Activated T-cell treated with anti-CD3 and anti-CD28 coated beads, Interleukin-2, amount 50 U/mL, for 72 hours (primary cell): ENCODE measurements around the gene C2orf49. TPM values are rescaled to one million over a fixed set of nuclear protein-coding genes. Genes with fewer than 3 reads are reported as not detected.

Experiments used
- ATAC-seq, 2 donors: fragments of 150-1000 bp; cut with Tn5 transposase; replicated peaks in 1 of 2; 2 replicates each; pipeline ENCODE4 v1.10.0; 2021; ENCODE audit warnings: moderate library complexity in 2 of 2, mild to moderate bottlenecking in 1 of 2
- DNase-seq, 2 donors: peaks; one replicate each; pipeline ENCODE4 v3.0.0; 2021 to 2022; ENCODE audit warnings: mixed read lengths in 1 of 2
- H3K27ac Mint-ChIP-seq: one replicate; pipeline ENCODE4 v1.8.0; 2022; ENCODE audit warnings: mild to moderate bottlenecking, moderate library complexity, mixed read lengths
- H3K27me3 Mint-ChIP-seq: one replicate; pipeline ENCODE4 v1.8.0; 2022; ENCODE audit warnings: low read depth, mixed read lengths
- H3K36me3 Mint-ChIP-seq, 2 donors: one replicate each; pipeline ENCODE4 v1.8.0; 2022; ENCODE audit warnings: mixed read lengths in 2 of 2, mild to moderate bottlenecking in 1 of 2; ENCODE audit not compliant: insufficient read depth in 2 of 2
- H3K4me1 Mint-ChIP-seq: one replicate; pipeline ENCODE4 v1.8.0; 2022; ENCODE audit warnings: low read depth, mixed read lengths
- H3K4me3 Mint-ChIP-seq, 2 donors: one replicate each; pipeline ENCODE4 v1.8.0; 2022; ENCODE audit warnings: mild to moderate bottlenecking in 2 of 2, mixed read lengths in 2 of 2, moderate library complexity in 2 of 2
- H3K9me3 Mint-ChIP-seq, 2 donors: one replicate each; pipeline ENCODE4 v1.8.0; 2022; ENCODE audit warnings: mixed read lengths in 2 of 2
- total RNA-seq, 2 donors: library from RNA; stranded (reverse); gene quantifications; one replicate each; pipeline ENCODE4 v1.2.3, GENCODE V29; 2022

C2orf49 gene
- total RNA-seq, 2 donors from 2014 or later = 15.9 to 18.9 TPM

DNA sequence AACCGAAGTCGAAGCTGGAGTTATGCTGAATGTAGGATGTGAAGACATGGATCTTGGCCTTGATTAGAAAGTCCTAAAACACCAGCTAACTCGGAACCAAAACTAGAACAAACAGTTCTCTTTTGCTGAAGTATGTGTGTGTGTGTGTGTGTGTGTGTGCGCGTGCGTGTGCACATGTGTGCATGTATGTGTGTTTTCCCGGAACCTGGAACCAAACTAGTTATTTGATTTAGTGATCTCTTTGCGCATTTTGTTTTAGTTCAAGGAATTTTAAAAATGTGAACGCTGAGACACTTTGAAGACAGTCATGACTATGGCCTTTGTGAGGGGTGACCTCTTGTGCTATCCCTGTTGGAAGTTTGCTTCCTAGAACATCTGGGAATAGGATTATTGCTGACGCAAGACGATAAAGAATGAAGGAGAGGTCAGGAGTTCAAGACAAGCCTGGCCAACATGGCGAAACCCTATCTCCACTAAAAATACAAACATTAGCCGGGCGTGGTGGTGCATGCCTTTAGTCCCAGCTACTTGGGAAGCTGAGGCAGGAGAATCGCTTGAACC is 37.7 kb downstream of the C2orf49 start:
- Mint-ChIP-seq H3K27ac (no peak overlapping the region), H3K9me3 (no peaks in the 10 kb centered on the region), H3K4me3 (no peak overlapping the region), H3K4me1 (peaks cover 15% of the 10 kb centered on the region), H3K27me3 (no peaks in the 10 kb centered on the region), H3K36me3 (peaks cover 0 to 2% of the 10 kb centered on the region in 2 donors)
- ATAC-seq (no peak), DNase-seq (no peak)

GRCh38 chr2:105376010-105376409 is 38.7 kb downstream of the C2orf49 start:
- DNase-seq = no peak
- Mint-ChIP-seq H3K36me3 (peaks cover 0 to 2% of the 10 kb centered on the region in 2 donors), H3K9me3 (no peaks in the 10 kb centered on the region), H3K27ac (no peak overlapping the region), H3K4me3 (no peak overlapping the region), H3K4me1 (peaks cover 10% of the 10 kb centered on the region), H3K27me3 (no peaks in the 10 kb centered on the region)
- ATAC-seq = no peak

DNA sequence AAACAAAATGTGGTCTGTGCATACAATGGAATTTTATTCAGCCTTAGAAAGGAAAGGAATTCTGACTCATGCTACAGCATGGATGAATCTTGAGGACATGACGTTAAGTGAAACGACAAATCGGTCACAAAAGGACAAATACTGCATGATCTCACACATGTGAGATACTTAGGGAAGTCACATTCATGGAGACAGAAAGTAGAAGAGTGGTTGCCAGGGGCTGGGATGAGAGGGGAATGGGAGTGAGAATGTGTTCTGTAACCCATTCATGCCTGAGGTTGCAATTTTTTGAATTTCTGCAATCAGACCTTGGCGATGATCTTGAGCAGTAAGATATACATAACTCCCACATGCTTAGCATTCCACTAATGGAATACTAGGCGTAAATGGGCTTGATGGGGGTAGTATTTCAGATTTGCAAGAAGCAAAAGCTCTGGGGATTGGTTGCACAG is 39.5 kb downstream of the C2orf49 start:
- H3K4me1 Mint-ChIP-seq = peaks cover 10% of the 10 kb centered on the region
- ATAC-seq = no peak
- H3K4me3 Mint-ChIP-seq = no peak overlapping the region

DNA sequence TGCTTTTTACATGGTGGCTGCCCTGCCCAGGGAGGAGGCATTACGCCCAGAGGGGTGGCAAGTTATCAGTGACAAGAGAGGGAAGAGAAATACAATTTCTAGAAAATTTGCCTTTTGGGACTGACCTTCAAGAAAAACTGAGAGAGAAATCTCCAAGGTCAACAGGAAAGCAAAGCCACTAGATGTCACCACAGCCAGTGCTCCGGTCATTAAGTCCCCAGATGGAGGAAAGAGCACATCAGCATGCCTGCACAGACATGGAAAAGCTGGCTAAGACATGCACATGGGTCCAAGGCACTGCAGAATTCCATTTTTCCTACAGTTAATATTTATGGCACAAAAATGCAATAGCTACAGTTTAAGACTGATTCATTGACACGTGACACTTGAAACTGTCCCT is 40.5 kb downstream of the C2orf49 start:
- H3K27ac Mint-ChIP-seq = no peak overlapping the region
- H3K4me1 Mint-ChIP-seq = peaks cover 10% of the 10 kb centered on the region
- peaks cover 0 to under 1% of the 10 kb centered on the region in 2 donors for H3K36me3 Mint-ChIP-seq
- no peak overlapping the region for H3K4me3 Mint-ChIP-seq
- DNase-seq (no peak), ATAC-seq (no peak)
- no peaks in the 10 kb centered on the region for H3K9me3 Mint-ChIP-seq
- no peaks in the 10 kb centered on the region for H3K27me3 Mint-ChIP-seq

More for the DNA sequence above, 39.5 kb downstream of the C2orf49 start:
- no peaks in the 10 kb centered on the region for H3K9me3 Mint-ChIP-seq
- H3K27ac Mint-ChIP-seq = no peak overlapping the region
- DNase-seq = no peak
- no peaks in the 10 kb centered on the region for H3K27me3 Mint-ChIP-seq
- peaks cover 0 to 2% of the 10 kb centered on the region in 2 donors for H3K36me3 Mint-ChIP-seq

GRCh38 chr2:105378276-105378840 is 41.0 kb downstream of the C2orf49 start:
- DNase-seq (no peak), ATAC-seq (no peak)
- H3K4me3 Mint-ChIP-seq = no peak overlapping the region
- no peaks in the 10 kb centered on the region for H3K9me3 Mint-ChIP-seq
- H3K36me3 Mint-ChIP-seq = no peaks in the 10 kb centered on the region
- no peak overlapping the region for H3K27ac Mint-ChIP-seq
- peaks cover 10% of the 10 kb centered on the region for H3K4me1 Mint-ChIP-seq
- no peaks in the 10 kb centered on the region for H3K27me3 Mint-ChIP-seq

- DNase-seq (no peak), ATAC-seq (no peak)
- no peak overlapping the region for H3K4me3 Mint-ChIP-seq
- no peak overlapping the region for H3K27ac Mint-ChIP-seq
- peaks cover 4% of the 10 kb centered on the region for H3K4me1 Mint-ChIP-seq
- H3K9me3 Mint-ChIP-seq = no peaks in the 10 kb centered on the region
- H3K27me3 Mint-ChIP-seq = no peaks in the 10 kb centered on the region
- no peaks in the 10 kb centered on the region for H3K36me3 Mint-ChIP-seq
Observed at GRCh38 chr2:105378921-105379383, 41.6 kb downstream of the C2orf49 start.

DNA sequence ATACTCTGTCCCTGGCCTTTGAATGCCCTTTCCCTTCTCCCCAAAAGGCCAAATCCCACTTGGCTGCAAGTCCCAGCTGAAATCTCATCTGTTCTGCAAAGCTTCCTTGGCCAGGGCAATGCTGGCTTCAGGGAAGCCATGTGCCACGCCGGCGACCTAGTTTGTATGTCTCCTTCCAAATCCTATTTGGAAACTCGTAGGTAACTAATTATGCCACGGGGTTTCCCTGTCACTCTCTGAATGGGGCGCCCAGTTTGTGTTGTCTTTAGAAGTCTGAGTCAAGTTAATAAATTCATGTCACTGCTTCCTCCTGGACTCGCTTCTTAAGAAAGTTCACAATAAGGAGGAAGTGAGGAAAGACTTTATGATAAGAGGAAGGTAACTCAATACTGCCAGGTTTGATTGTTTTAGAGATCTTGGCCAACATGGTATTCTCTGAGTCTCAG is 42.4 kb downstream of the C2orf49 start:
- Mint-ChIP-seq H3K36me3 (no peaks in the 10 kb centered on the region), H3K27me3 (no peaks in the 10 kb centered on the region), H3K27ac (no peak overlapping the region), H3K4me3 (no peak overlapping the region), H3K4me1 (no peaks in the 10 kb centered on the region), H3K9me3 (no peaks in the 10 kb centered on the region)
- no peak for DNase-seq
- no peak for ATAC-seq

DNA sequence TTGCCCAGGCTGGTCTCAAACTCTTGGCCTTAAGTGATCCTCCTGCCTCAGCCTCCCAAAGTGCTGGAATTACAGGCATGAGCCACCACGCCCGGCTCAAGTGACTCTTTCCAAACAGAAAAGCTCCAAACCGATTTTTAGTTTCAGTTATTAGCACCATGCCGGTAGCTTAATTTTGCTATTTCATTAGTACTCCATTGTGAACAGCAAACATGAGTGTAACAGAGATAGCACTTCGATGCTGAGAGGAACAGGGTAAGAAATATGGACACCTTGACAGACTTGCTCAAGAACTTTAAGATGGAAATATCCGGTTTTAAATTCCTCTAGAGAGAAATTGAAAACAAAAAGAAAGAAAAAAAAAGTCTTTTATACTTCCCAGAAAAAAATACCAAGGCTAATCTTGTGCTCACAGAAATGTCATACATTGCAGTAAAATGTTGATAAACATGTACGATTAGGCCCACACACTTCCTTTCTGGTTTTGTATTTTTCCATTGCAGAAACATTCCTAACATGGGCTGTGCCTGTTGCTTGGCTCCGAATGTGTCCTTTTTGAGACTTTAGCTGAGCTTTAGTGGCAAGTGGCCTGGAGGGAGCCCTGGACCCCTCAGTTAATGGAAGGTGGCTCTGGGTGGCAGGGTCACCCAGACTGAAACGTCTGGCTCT is 43.2 kb downstream of the C2orf49 start:
- H3K9me3 Mint-ChIP-seq = no peaks in the 10 kb centered on the region
- no peak overlapping the region for H3K4me3 Mint-ChIP-seq
- no peaks in the 10 kb centered on the region for H3K27me3 Mint-ChIP-seq
- no peaks in the 10 kb centered on the region for H3K4me1 Mint-ChIP-seq
- ATAC-seq (no peak), DNase-seq (no peak)
- no peaks in the 10 kb centered on the region for H3K36me3 Mint-ChIP-seq
- no peak overlapping the region for H3K27ac Mint-ChIP-seq

DNA sequence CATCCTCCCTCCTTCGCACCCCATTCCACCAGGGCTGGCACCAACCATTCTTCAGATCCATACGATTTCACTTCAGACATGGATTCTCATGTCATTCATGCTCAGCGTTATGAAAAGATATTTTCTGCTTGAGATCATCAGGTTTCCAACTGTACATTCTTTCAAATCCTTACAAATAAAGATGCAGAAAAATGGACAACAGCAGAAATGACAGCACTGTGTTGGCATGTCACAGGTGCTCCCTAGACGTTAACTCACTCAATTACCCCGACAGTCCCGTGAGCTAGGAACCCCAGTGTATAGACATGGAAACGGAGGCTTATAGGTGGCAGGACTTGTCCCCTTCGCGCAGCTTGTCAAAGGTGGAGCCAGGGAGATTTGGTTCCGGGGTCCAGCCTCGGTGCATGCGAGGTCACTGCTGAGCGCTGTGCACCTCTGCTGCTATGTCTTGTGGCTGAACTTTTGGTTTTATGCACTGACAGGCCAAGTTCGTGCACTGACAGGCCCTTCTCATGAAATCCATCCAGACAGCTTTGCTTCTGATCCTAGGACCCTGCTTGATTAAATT is 43.8 kb downstream of the C2orf49 start:
- Mint-ChIP-seq H3K4me3 (no peak overlapping the region), H3K27me3 (no peaks in the 10 kb centered on the region), H3K27ac (no peak overlapping the region), H3K4me1 (no peaks in the 10 kb centered on the region), H3K36me3 (no peaks in the 10 kb centered on the region), H3K9me3 (no peaks in the 10 kb centered on the region)
- ATAC-seq = no peak
- DNase-seq = no peak

GRCh38 chr2:105382177-105382576 is 44.8 kb downstream of the C2orf49 start:
- DNase-seq (no peak), ATAC-seq (no peak)
- Mint-ChIP-seq H3K4me3 (no peak overlapping the region), H3K27ac (no peak overlapping the region), H3K27me3 (no peaks in the 10 kb centered on the region), H3K36me3 (no peaks in the 10 kb centered on the region), H3K9me3 (no peaks in the 10 kb centered on the region), H3K4me1 (no peaks in the 10 kb centered on the region)

DNA sequence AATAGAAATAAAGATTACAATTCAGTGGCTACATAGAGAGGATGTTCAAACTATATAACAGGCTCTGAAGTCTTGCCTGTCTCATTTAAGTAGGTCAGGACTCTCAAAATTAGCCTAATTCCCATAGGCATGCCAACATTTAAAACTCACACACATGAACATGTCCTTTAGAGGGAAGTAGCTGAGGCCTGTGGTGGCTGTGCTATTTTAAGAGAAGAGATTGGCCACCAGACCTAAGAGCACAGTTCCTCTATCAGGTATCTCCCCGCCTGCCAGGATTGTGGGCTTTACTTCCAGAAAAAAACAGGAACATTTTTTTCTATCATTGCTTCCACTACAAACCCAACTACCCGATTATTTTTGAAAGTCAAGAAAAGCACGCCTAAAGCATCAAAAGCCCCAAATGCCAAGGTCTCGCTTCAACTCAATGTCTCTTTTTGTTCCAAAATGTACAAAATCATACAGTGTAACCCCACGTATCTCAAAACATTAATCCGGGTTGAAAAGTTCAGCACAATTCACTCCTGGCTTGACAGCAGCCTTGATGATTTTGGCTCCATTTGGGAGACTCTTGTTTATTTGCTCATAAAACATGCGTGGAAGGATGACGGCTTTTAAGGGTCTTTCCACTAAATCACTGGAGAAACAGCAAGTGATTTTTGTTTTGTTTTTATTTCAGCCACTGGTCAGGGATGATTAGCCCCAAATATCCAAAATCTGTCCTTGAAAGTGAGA is 46.3 kb downstream of the C2orf49 start:
- H3K9me3 Mint-ChIP-seq = no peaks in the 10 kb centered on the region
- H3K36me3 Mint-ChIP-seq = no peaks in the 10 kb centered on the region
- no peak overlapping the region for H3K4me3 Mint-ChIP-seq
- H3K27me3 Mint-ChIP-seq = no peaks in the 10 kb centered on the region
- H3K4me1 Mint-ChIP-seq = no peaks in the 10 kb centered on the region
- DNase-seq (no peak), ATAC-seq (no peak)
- H3K27ac Mint-ChIP-seq = no peak overlapping the region

DNA sequence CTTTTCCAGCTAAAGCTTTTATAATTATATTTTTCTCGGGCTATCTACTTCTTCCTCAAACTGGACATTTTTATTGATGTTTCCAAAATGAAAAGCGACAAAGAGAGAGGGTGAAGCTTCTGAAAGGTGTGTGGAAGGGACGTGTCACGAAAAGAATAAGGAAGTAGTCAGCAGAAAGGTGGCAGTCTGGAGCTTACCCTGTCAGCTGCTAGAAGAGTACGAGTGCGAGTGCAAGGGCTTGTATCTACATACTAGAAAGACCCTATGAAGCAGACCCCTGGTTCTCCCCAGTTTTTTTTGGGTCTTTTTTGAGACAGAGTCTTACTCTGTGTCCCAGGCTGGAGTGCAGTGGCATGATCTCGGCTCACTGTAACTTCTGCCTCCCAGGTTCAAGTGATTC is 46.9 kb downstream of the C2orf49 start:
- H3K4me3 Mint-ChIP-seq = no peak overlapping the region
- no peaks in the 10 kb centered on the region for H3K27me3 Mint-ChIP-seq
- DNase-seq = no peak
- no peaks in the 10 kb centered on the region for H3K4me1 Mint-ChIP-seq
- ATAC-seq = no peak
- no peaks in the 10 kb centered on the region for H3K9me3 Mint-ChIP-seq
- no peaks in the 10 kb centered on the region for H3K36me3 Mint-ChIP-seq
- no peak overlapping the region for H3K27ac Mint-ChIP-seq

DNA sequence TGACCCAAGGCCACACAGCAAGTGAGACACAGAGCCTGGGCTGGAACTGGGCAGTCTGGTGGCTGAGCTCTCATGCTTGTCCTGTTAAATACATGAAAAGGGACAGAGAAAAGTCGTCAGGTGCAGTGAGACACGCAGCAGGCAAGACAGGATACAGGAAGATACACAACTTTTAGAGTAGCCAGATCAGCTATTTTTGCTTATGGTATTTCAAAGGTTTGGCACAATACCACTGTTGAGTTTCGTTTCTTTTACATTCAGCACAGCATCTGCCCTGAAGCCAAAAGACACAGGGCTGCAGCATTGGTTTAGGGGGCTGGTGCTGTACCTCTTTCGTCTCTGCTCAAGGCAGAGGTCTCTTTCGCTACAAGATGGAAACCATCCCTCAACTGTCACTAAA is 47.5 kb downstream of the C2orf49 start:
- Mint-ChIP-seq H3K4me1 (no peaks in the 10 kb centered on the region), H3K36me3 (no peaks in the 10 kb centered on the region), H3K27me3 (no peaks in the 10 kb centered on the region), H3K27ac (no peak overlapping the region), H3K4me3 (no peak overlapping the region), H3K9me3 (no peaks in the 10 kb centered on the region)
- ATAC-seq = no peak
- DNase-seq = no peak
